ENCODE results near the gene YKT6.

YKT6 gene

GRCh38 chr7:44221231-44221791 is 20.5 kb downstream of the YKT6 start:
- no peak for DNase-seq
- no peak overlapping the region for H3K27ac Mint-ChIP-seq
- ATAC-seq (replicated peaks): no peak
- peaks cover 8% of the 10 kb centered on the region for H3K36me3 Mint-ChIP-seq (ENCODE audit: insufficient read depth)
- H3K4me3 Mint-ChIP-seq: no peak overlapping the region
- no peaks in the 10 kb centered on the region for H3K9me3 Mint-ChIP-seq
- no peaks in the 10 kb centered on the region for H3K4me1 Mint-ChIP-seq (ENCODE audit: low read depth in 2 of 2)
- peaks cover 17 to 30% of the 10 kb centered on the region in 2 donors for H3K27me3 Mint-ChIP-seq

GRCh38 chr7:44222074-44222473 is 21.3 kb downstream of the YKT6 start:
- H3K36me3 Mint-ChIP-seq (ENCODE audit: insufficient read depth): peaks cover 5% of the 10 kb centered on the region
- ATAC-seq (replicated peaks) (no peak), DNase-seq (no peak)
- no peaks in the 10 kb centered on the region for H3K9me3 Mint-ChIP-seq
- no peaks in the 10 kb centered on the region for H3K4me1 Mint-ChIP-seq (ENCODE audit: low read depth in 2 of 2)
- H3K27ac Mint-ChIP-seq: no peak overlapping the region
- H3K27me3 Mint-ChIP-seq: peaks cover 19 to 33% of the 10 kb centered on the region in 2 donors
- no peak overlapping the region for H3K4me3 Mint-ChIP-seq

- no peak overlapping the region for H3K4me3 Mint-ChIP-seq
- H3K27ac Mint-ChIP-seq: no peak overlapping the region
- no peak for ATAC-seq (replicated peaks)
- H3K36me3 Mint-ChIP-seq (ENCODE audit: insufficient read depth): peaks cover 3% of the 10 kb centered on the region
- peaks cover 19 to 35% of the 10 kb centered on the region in 2 donors for H3K27me3 Mint-ChIP-seq
- no peaks in the 10 kb centered on the region for H3K9me3 Mint-ChIP-seq
- DNase-seq: no peak
- no peaks in the 10 kb centered on the region for H3K4me1 Mint-ChIP-seq (ENCODE audit: low read depth in 2 of 2)
Observed at GRCh38 chr7:44222776-44223261, 22.0 kb downstream of the YKT6 start.

GRCh38 chr7:44223362-44224079 is 22.7 kb downstream of the YKT6 start:
- Mint-ChIP-seq H3K4me3 (no peak overlapping the region), H3K27me3 (peaks cover 19 to 40% of the 10 kb centered on the region in 2 donors), H3K36me3 (ENCODE audit: insufficient read depth) (peaks cover 3% of the 10 kb centered on the region), H3K9me3 (no peaks in the 10 kb centered on the region), H3K4me1 (ENCODE audit: low read depth in 2 of 2) (no peaks in the 10 kb centered on the region), H3K27ac (no peak overlapping the region)
- no peak for DNase-seq
- no peak for ATAC-seq (replicated peaks)

- Mint-ChIP-seq H3K9me3 (no peaks in the 10 kb centered on the region), H3K27me3 (peaks cover 19 to 40% of the 10 kb centered on the region in 2 donors), H3K4me1 (ENCODE audit: low read depth in 2 of 2) (no peaks in the 10 kb centered on the region), H3K27ac (no peak overlapping the region), H3K36me3 (ENCODE audit: insufficient read depth) (peaks cover under 1% of the 10 kb centered on the region), H3K4me3 (no peak overlapping the region)
- no peak for ATAC-seq (replicated peaks)
- DNase-seq: no peak
Observed at GRCh38 chr7:44224080-44224973, 23.5 kb downstream of the YKT6 start.

GRCh38 chr7:44224974-44225565 is 24.3 kb downstream of the YKT6 start:
- DNase-seq: no peak
- no peaks in the 10 kb centered on the region for H3K4me1 Mint-ChIP-seq (ENCODE audit: low read depth in 2 of 2)
- H3K27ac Mint-ChIP-seq: no peak overlapping the region
- H3K4me3 Mint-ChIP-seq: no peak overlapping the region
- H3K27me3 Mint-ChIP-seq: peaks cover 19 to 40% of the 10 kb centered on the region in 2 donors
- H3K36me3 Mint-ChIP-seq (ENCODE audit: insufficient read depth): no peaks in the 10 kb centered on the region
- H3K9me3 Mint-ChIP-seq: no peaks in the 10 kb centered on the region
- no peak for ATAC-seq (replicated peaks)

GRCh38 chr7:44225566-44226395 is 25.0 kb downstream of the YKT6 start:
- Mint-ChIP-seq H3K4me1 (ENCODE audit: low read depth in 2 of 2) (no peaks in the 10 kb centered on the region), H3K9me3 (no peaks in the 10 kb centered on the region), H3K36me3 (ENCODE audit: insufficient read depth) (no peaks in the 10 kb centered on the region), H3K4me3 (no peak overlapping the region), H3K27ac (no peak overlapping the region), H3K27me3 (peaks cover 19 to 40% of the 10 kb centered on the region in 2 donors)
- ATAC-seq (replicated peaks) (no peak), DNase-seq (no peak)

- Mint-ChIP-seq H3K27ac (no peak overlapping the region), H3K36me3 (ENCODE audit: insufficient read depth) (no peaks in the 10 kb centered on the region), H3K4me3 (no peak overlapping the region), H3K4me1 (ENCODE audit: low read depth in 2 of 2) (no peaks in the 10 kb centered on the region), H3K9me3 (no peaks in the 10 kb centered on the region), H3K27me3 (peaks cover 19 to 40% of the 10 kb centered on the region in 2 donors)
- DNase-seq (no peak), ATAC-seq (replicated peaks) (no peak)
Observed at GRCh38 chr7:44226396-44226753, 25.6 kb downstream of the YKT6 start.

GRCh38 chr7:44227911-44228310 is 27.1 kb downstream of the YKT6 start:
- H3K36me3 Mint-ChIP-seq (ENCODE audit: insufficient read depth): no peaks in the 10 kb centered on the region
- ATAC-seq (replicated peaks) (no peak), DNase-seq (no peak)
- H3K4me3 Mint-ChIP-seq: no peak overlapping the region
- H3K27ac Mint-ChIP-seq: no peak overlapping the region
- no peaks in the 10 kb centered on the region for H3K9me3 Mint-ChIP-seq
- peaks cover 19 to 49% of the 10 kb centered on the region in 2 donors for H3K27me3 Mint-ChIP-seq
- no peaks in the 10 kb centered on the region for H3K4me1 Mint-ChIP-seq (ENCODE audit: low read depth in 2 of 2)

GRCh38 chr7:44228571-44229350 is 28.0 kb downstream of the YKT6 start:
- DNase-seq (no peak), ATAC-seq (replicated peaks) (no peak)
- Mint-ChIP-seq H3K9me3 (no peaks in the 10 kb centered on the region), H3K4me1 (ENCODE audit: low read depth in 2 of 2) (no peaks in the 10 kb centered on the region), H3K4me3 (no peak overlapping the region), H3K27ac (no peak overlapping the region), H3K27me3 (peaks cover 17 to 45% of the 10 kb centered on the region in 2 donors), H3K36me3 (ENCODE audit: insufficient read depth) (no peaks in the 10 kb centered on the region)

GRCh38 chr7:44229546-44230105 is 28.8 kb downstream of the YKT6 start:
- no peak for DNase-seq
- Mint-ChIP-seq H3K9me3 (no peaks in the 10 kb centered on the region), H3K4me1 (ENCODE audit: low read depth in 2 of 2) (no peaks in the 10 kb centered on the region), H3K36me3 (ENCODE audit: insufficient read depth) (no peaks in the 10 kb centered on the region), H3K27me3 (peaks cover 12 to 36% of the 10 kb centered on the region in 2 donors), H3K27ac (no peak overlapping the region), H3K4me3 (no peak overlapping the region)
- no peak for ATAC-seq (replicated peaks)

- DNase-seq (no peak), ATAC-seq (replicated peaks) (no peak)
- peaks cover 12 to 30% of the 10 kb centered on the region in 2 donors for H3K27me3 Mint-ChIP-seq
- no peak overlapping the region for H3K27ac Mint-ChIP-seq
- H3K4me1 Mint-ChIP-seq (ENCODE audit: low read depth in 2 of 2): no peaks in the 10 kb centered on the region
- H3K36me3 Mint-ChIP-seq (ENCODE audit: insufficient read depth): no peaks in the 10 kb centered on the region
- H3K9me3 Mint-ChIP-seq: no peaks in the 10 kb centered on the region
- no peak overlapping the region for H3K4me3 Mint-ChIP-seq
Observed at GRCh38 chr7:44230286-44230685, 29.5 kb downstream of the YKT6 start.

All from effector memory CD8-positive, alpha-beta T cell (primary cell).